K562 (cell line): ENCODE results near the gene DHDDS. TPM values are rescaled to one million over a fixed set of nuclear protein-coding genes. Genes with fewer than 3 reads are reported as not detected.

Experiments used
- BMI1 ChIP-seq: fragments of 150-350 bp; IDR thresholded peaks from 2 replicates; pipeline ENCODE4 v1.6.1; 2014; ENCODE audit warnings: low read length
- BRF1 ChIP-seq: IDR thresholded peaks from 3 replicates; pipeline ENCODE4 v1.6.1; 2011; ENCODE audit warnings: borderline replicate concordance, mild to moderate bottlenecking; ENCODE audit not compliant: insufficient read length; ENCODE audit errors: extremely low read depth
- CBX1 ChIP-seq: sonication (generic); IDR thresholded peaks from 2 replicates; pipeline ENCODE4 v1.6.1; 2016; ENCODE audit warnings: antibody characterized with exemption, low read depth, mild to moderate bottlenecking
- GATA2 ChIP-seq: sonication (generic); formaldehyde crosslinking; IDR thresholded peaks from 2 replicates; pipeline ENCODE4 v1.4.0; 2020; ENCODE audit warnings: mild to moderate bottlenecking, missing genetic modification reagents
- HNRNPK ChIP-seq: fragments of 200-400 bp; formaldehyde crosslinking; IDR thresholded peaks from one replicate; pipeline ENCODE4 v1.6.1; 2018; ENCODE audit warnings: mild to moderate bottlenecking, low read depth, low read length; ENCODE audit not compliant: poor library complexity, severe bottlenecking
- HSF4 ChIP-seq: fragments of 250-450 bp; sonication (Bioruptor Pico); IDR thresholded peaks from 2 replicates; pipeline ENCODE4 v2.1.2; 2022; ENCODE audit warnings: mild to moderate bottlenecking, moderate library complexity, borderline replicate concordance
- NCOA1 ChIP-seq: fragments of 450-650 bp; IDR thresholded peaks from 2 replicates; pipeline ENCODE4 v1.6.1; 2016; ENCODE audit warnings: low read depth
- PHF21A ChIP-seq: fragments of 450-650 bp; IDR thresholded peaks from 2 replicates; pipeline ENCODE4 v1.6.1; 2017; ENCODE audit warnings: low read depth, borderline replicate concordance
- SREBF2 ChIP-seq: sonication (generic); formaldehyde crosslinking; IDR thresholded peaks from 2 replicates; pipeline ENCODE4 v1.4.0; 2020; ENCODE audit warnings: mild to moderate bottlenecking, missing genetic modification reagents
- polyA plus RNA-seq, 8 experiments: library from polyadenylated mRNA; depleted of rRNA in 4 of 8; stranded (reverse) in 5 of 8; unstranded in 3 of 8; fragments of >200 nt; fragmentation: Nextera tagmentation in 2 of 8; fragmentation: Illumina TruSeq in 1 of 8; extraction: Ambion mirVana in 2 of 8; extraction: Trizol in 1 of 8; gene quantifications; 2 replicates each; pipeline versions ENCODE4 v1.2.1 to v1.2.3, GENCODE V29; 2011 to 2014; ENCODE audit warnings: inconsistent platforms in 1 of 8, missing spikeins in 1 of 8
- total RNA-seq, 7 experiments: library from RNA; depleted of rRNA in 6 of 7; stranded (reverse); fragments of >200 nt in 6 of 7; fragmentation: Illumina TruSeq in 2 of 7; extraction: Trizol in 2 of 7; gene quantifications; 2 replicates each; pipeline versions ENCODE4 v1.2.1 to v1.2.3, GENCODE V29; 2011 to 2021; ENCODE audit warnings: low replicate concordance in 1 of 7
- TF ChIP-seq, protein P1 (sequence below), 2 experiments: fragments of 450-650 bp in 1 of 2; sonication (generic) in 1 of 2; formaldehyde crosslinking in 1 of 2; IDR thresholded peaks; 2 replicates each; pipeline versions ENCODE4 v1.7.1 to v1.9.0; 2016 to 2022; ENCODE audit warnings: inconsistent platforms in 1 of 2, mild to moderate bottlenecking in 1 of 2, missing genetic modification reagents in 1 of 2
- TF ChIP-seq, protein P2 (sequence below), 2 experiments: fragments of 450-650 bp; IDR thresholded peaks; 2 replicates each; pipeline ENCODE4 v1.6.1; 2016; ENCODE audit warnings: mild to moderate bottlenecking in 2 of 2, borderline replicate concordance in 1 of 2, low read depth in 1 of 2, moderate library complexity in 1 of 2

Gene DHDDS
- total and polyA plus RNA-seq, 9 of the 15 experiments (the other 6 are each of a cell fraction or from before 2014, with no cell fraction given): 33.3 to 55.0 (median 44.3) TPM

DNA sequence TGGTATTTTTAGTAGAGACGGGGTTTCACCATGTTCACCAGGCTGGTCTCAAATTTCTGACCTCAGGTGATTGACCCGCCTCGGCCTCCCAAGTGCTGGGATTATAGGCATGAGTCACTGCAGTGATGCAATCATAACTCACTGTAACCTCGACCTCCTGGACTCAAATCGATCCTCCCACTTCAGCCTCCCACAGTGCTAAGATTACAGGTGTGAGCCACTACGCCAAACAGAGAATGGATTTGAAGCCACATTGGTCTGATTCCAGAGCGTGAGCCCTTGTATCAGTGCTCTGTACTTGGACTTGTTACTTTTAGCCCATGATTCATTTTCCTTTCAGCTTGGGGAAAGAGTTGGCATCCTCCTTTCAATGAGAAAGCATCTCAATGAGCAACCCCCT lies 44.7 kb upstream of the DHDDS start (continued):
- TF ChIP-seq, protein P1, sequence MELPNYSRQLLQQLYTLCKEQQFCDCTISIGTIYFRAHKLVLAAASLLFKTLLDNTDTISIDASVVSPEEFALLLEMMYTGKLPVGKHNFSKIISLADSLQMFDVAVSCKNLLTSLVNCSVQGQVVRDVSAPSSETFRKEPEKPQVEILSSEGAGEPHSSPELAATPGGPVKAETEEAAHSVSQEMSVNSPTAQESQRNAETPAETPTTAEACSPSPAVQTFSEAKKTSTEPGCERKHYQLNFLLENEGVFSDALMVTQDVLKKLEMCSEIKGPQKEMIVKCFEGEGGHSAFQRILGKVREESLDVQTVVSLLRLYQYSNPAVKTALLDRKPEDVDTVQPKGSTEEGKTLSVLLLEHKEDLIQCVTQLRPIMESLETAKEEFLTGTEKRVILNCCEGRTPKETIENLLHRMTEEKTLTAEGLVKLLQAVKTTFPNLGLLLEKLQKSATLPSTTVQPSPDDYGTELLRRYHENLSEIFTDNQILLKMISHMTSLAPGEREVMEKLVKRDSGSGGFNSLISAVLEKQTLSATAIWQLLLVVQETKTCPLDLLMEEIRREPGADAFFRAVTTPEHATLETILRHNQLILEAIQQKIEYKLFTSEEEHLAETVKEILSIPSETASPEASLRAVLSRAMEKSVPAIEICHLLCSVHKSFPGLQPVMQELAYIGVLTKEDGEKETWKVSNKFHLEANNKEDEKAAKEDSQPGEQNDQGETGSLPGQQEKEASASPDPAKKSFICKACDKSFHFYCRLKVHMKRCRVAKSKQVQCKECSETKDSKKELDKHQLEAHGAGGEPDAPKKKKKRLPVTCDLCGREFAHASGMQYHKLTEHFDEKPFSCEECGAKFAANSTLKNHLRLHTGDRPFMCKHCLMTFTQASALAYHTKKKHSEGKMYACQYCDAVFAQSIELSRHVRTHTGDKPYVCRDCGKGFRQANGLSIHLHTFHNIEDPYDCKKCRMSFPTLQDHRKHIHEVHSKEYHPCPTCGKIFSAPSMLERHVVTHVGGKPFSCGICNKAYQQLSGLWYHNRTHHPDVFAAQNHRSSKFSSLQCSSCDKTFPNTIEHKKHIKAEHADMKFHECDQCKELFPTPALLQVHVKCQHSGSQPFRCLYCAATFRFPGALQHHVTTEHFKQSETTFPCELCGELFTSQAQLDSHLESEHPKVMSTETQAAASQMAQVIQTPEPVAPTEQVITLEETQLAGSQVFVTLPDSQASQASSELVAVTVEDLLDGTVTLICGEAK (IDR thresholded peaks at IDR 0.05): no peak
- TF ChIP-seq, protein P1 (CRISPR knock-in tag; IDR thresholded peaks at IDR 0.05): no peak
- no peak for TF ChIP-seq GATA2
- TF ChIP-seq HSF4 (CRISPR knock-in tag): no peak
- no peak for TF ChIP-seq HNRNPK
- TF ChIP-seq BMI1: no peak
- TF ChIP-seq SREBF2 (CRISPR knock-in tag): no peak
- TF ChIP-seq, protein P2, sequence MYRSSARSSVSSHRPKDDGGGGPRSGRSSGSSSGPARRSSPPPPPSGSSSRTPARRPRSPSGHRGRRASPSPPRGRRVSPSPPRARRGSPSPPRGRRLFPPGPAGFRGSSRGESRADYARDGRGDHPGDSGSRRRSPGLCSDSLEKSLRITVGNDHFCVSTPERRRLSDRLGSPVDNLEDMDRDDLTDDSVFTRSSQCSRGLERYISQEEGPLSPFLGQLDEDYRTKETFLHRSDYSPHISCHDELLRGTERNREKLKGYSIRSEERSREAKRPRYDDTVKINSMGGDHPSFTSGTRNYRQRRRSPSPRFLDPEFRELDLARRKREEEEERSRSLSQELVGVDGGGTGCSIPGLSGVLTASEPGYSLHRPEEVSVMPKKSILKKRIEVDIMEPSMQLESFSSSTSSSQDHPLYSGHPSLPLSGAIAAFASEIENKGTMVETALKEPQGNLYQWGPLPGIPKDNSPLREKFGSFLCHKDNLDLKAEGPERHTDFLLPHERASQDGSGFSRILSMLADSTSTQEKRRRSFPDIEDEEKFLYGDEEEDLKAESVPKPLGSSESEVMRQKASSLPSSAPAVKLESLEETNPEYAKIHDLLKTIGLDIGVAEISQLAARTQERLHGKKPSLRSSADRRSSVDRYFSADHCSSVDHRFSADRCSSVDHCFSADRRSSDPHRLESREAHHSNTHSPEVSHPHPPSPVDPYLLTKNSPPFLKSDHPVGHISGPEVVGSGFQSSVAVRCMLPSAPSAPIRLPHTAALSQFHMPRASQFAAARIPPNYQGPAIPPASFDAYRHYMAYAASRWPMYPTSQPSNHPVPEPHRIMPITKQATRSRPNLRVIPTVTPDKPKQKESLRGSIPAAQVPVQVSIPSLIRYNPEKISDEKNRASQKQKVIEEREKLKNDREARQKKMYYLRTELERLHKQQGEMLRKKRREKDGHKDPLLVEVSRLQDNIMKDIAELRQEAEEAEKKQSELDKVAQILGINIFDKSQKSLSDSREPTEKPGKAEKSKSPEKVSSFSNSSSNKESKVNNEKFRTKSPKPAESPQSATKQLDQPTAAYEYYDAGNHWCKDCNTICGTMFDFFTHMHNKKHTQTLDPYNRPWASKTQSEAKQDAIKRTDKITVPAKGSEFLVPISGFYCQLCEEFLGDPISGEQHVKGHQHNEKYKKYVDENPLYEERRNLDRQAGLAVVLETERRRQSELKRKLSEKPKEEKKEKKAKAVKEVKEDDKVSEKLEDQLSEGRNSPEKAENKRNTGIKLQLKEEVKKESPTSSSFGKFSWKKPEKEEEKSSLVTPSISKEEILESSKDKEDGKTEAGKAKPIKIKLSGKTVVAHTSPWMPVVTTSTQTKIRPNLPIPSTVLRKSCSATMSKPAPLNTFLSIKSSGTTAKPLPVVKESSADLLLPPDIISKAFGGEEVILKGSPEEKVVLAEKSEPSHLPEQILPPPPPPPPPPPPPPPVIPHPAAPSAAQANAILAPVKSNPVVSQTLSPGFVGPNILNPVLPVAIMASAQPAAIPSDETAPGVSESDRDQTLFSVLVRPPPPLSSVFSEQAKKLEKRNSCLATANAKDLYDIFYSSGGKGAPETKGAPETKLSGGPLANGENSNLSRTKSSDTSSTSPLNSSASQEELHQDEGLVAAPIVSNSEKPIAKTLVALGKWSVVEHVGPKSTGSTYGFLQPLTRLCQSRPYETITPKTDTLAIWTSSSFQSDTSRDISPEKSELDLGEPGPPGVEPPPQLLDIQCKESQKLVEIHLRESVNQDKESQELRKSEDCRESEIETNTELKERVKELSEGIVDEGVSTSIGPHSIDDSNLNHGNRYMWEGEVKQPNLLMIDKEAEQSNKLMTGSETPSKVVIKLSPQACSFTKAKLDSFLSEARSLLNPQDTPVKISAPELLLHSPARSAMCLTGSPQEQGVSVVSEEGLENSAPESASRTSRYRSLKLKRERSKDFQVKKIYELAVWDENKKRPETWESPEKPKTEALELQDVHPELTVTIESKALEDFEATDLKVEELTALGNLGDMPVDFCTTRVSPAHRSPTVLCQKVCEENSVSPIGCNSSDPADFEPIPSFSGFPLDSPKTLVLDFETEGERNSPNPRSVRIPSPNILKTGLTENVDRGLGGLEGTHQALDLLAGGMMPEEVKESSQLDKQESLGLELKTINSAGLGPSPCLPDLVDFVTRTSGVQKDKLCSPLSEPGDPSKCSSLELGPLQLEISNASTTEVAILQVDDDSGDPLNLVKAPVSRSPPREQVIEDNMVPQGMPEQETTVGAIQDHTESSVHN (IDR thresholded peaks at IDR 0.05; ENCODE audit: borderline replicate concordance in 1 of 2, low read depth in 1 of 2): peak in 1 of 2 experiments; percentile 91; a peak in 2 of 4 replicates
- TF ChIP-seq CBX1: no peak
- TF ChIP-seq BRF1: no peak
- TF ChIP-seq NCOA1: peak; percentile 44; the same call in 1 of the 2 replicates
- TF ChIP-seq PHF21A: no peak
